HG03139 (cell line): Measurements from ENCODE around the gene BCL11B.

Source experiments
- ATAC-seq: cut with Tn5 transposase; IDR thresholded peaks from one replicate; pipeline ENCODE4 v1.9.1; 2021; ENCODE audit not compliant: unreplicated experiment

Gene BCL11B

GRCh38 chr14:99226687-99227086 is 45.3 kb downstream of the BCL11B start:
- no peak for ATAC-seq

GRCh38 chr14:99225436-99226203 is 46.4 kb downstream of the BCL11B start:
- no peak for ATAC-seq

GRCh38 chr14:99224948-99225347 is 47.0 kb downstream of the BCL11B start:
- no peak for ATAC-seq

- no peak for ATAC-seq
These were observed 47.7 kb downstream of the BCL11B start for GRCh38 chr14:99224116-99224910.

GRCh38 chr14:99221445-99221844 is 50.6 kb downstream of the BCL11B start:
- ATAC-seq = no peak

GRCh38 chr14:99217066-99217955 is 54.7 kb downstream of the BCL11B start:
- ATAC-seq = no peak

- no peak for ATAC-seq
These were observed 55.8 kb downstream of the BCL11B start for GRCh38 chr14:99216191-99216590.

GRCh38 chr14:99215277-99215676 is 56.7 kb downstream of the BCL11B start:
- ATAC-seq = no peak

- ATAC-seq = no peak
These were observed 57.3 kb downstream of the BCL11B start for GRCh38 chr14:99214701-99215100.

GRCh38 chr14:99213527-99213971 is 58.4 kb downstream of the BCL11B start:
- ATAC-seq = no peak

GRCh38 chr14:99213101-99213500 is 58.9 kb downstream of the BCL11B start:
- no peak for ATAC-seq

GRCh38 chr14:99212646-99213045 is 59.4 kb downstream of the BCL11B start:
- ATAC-seq = no peak

- ATAC-seq = no peak
These were observed 59.8 kb downstream of the BCL11B start for GRCh38 chr14:99212199-99212598.

- no peak for ATAC-seq
These were observed 60.6 kb downstream of the BCL11B start for GRCh38 chr14:99211410-99211809.

GRCh38 chr14:99210333-99210732 is 61.7 kb downstream of the BCL11B start:
- ATAC-seq = no peak

GRCh38 chr14:99209409-99209808 is 62.6 kb downstream of the BCL11B start:
- no peak for ATAC-seq

GRCh38 chr14:99208318-99208717 is 63.7 kb downstream of the BCL11B start:
- ATAC-seq = no peak

GRCh38 chr14:99207456-99207855 is 64.5 kb downstream of the BCL11B start:
- no peak for ATAC-seq

GRCh38 chr14:99206090-99206489 is 65.9 kb downstream of the BCL11B start:
- ATAC-seq = no peak

- ATAC-seq = no peak
These were observed 66.8 kb downstream of the BCL11B start for GRCh38 chr14:99205086-99205688.

- no peak for ATAC-seq
These were observed 68.2 kb downstream of the BCL11B start for GRCh38 chr14:99203801-99204200.
